Measurements from ENCODE around the gene FKBP7.

GRCh38 chr2:178420463-178420999 is 57.9 kb downstream of the FKBP7 start:
- TF ChIP-seq CTCF (IDR thresholded peaks at IDR 0.05) (no peak), EP300 (IDR thresholded peaks at IDR 0.05) (no peak), POLR2A (IDR thresholded peaks at IDR 0.05) (no peak)

Data from tibial nerve (tissue), 4 donors.